ENCODE data around the gene PTGS1. TPM values are rescaled to one million over a fixed set of nuclear protein-coding genes. Genes with fewer than 3 reads are reported as not detected.
"Not testable (repeated sequence)": the region's sequence is repeated elsewhere in the genome, so short reads cannot be mapped to it uniquely, and the experiment has no call there.

The PTGS1 gene
- total RNA-seq (10 to 100 TPM; 11.7 to 29.2 (median 22.6) TPM), polyA plus RNA-seq (4.5 TPM)
- long read RNA-seq, donor 1, full-length matches to known transcripts = 20 of 31 reads
- long read RNA-seq, donor 1, partial matches to known transcripts = 8 of 31 reads
- long read RNA-seq, donor 1, other reads (novel, unspliced or antisense) = 3 of 31 reads
- long read RNA-seq, donor 2, full-length matches to known transcripts = 5 of 11 reads
- long read RNA-seq, donor 2, partial matches to known transcripts = 5 of 11 reads
- long read RNA-seq, donor 2, other reads (novel, unspliced or antisense) = 1 of 11 reads
- long read RNA-seq, donor 3, full-length matches to known transcripts = 45 of 100 reads
- long read RNA-seq, donor 3, partial matches to known transcripts = 33 of 100 reads
- long read RNA-seq, donor 3, other reads (novel, unspliced or antisense) = 22 of 100 reads
- long read RNA-seq, donor 4, full-length matches to known transcripts = 16 of 24 reads
- long read RNA-seq, donor 4, partial matches to known transcripts = 4 of 24 reads
- long read RNA-seq, donor 4, other reads (novel, unspliced or antisense) = 4 of 24 reads

DNA sequence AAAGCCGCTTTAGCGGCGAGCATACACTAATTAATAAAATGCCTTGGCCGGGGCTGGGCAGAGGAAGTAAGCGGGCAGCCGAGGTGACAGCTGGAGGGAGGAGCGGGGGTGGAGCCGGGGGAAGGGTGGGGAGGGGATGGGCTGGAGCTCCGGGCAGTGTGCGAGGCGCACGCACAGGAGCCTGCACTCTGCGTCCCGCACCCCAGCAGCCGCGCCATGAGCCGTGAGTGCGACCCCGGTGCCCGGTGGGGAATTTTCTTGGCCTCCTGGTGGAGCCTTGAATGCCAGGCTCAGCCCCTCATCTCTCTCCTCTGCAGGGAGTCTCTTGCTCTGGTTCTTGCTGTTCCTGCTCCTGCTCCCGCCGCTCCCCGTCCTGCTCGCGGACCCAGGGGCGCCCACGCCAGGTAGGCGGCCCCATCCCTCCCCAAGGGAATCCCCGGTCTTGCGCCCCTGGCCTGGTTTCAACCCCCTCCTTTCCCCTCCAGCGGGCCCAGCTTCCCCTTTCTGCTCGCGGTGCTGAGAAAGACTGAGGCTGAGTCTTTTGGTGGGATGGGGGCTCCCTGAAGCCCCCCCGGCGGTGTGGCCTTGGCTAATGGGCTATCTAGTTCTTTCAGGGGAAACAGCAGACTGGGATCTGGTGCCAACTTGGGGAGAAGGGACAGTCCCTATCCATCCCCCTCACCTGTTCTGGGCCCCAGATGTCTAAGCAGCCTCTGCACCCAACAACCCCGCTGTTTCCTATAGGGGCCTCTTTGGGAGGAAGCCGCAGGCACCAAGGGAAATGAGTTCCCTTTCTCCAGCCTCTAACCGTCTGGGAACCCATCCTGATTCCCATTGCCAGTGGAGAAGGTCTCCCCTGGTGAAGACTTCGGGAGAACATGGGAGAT lies at the start of gene PTGS1:
TSS of gene PTGS1 (plus strand) at position 156 of the 887 bp plus-strand sequence. CDS start at position 217, 61 bp downstream.
- no peaks in the 10 kb centered on the region for H3K27me3 ChIP-seq (ENCODE audit: control insufficient read depth, insufficient read depth)
- no peaks in the 10 kb centered on the region for H3K4me1 ChIP-seq (ENCODE audit: control insufficient read depth, insufficient read depth, low read length)
- intact Hi-C loops (cut with DNase I) = loop anchor here in 1 of 4 donors (10.0 kb wide), 1 partner anchor 84 kb away; no protein-coding TSS in a partner anchor
- 6% methylated on average over 39 of the region's 39 CpGs for WGBS
- H3K27ac ChIP-seq (ENCODE audit: low read length) = no peak within 1 kb of the TSS
- peak; percentile 65 to 85 (median 85) for DNase-seq
- ATAC-seq = peak; percentile 76 to 80
- no peaks in the 10 kb centered on the region for H3K9me3 ChIP-seq (ENCODE audit: control insufficient read depth, low read length)
- peak within 1 kb of the TSS; percentile 38 for H3K4me3 ChIP-seq (ENCODE audit: low read length)

DNA sequence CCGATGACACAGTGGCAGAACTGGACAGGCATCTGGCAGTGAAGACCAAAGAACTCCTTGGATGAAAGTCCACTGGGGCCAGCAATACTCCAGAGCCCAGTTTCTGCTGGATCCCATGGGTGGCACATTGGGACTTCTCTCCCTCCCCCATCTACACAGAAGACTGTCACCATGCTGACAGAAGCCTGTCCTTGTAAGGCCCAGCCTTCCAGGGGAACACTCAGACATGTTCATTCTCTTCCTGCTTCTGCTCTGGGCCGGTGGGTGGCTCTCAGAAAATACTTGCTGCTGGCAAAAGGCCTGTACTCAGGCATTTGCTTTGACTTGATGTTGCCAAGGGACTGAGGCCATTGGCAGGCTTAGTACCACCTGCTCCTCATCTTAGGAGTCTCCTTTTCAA lies 48.3 kb upstream of the PTGS1 start:
- no peak overlapping the region for H3K4me3 ChIP-seq (ENCODE audit: low read length)
- no peaks in the 10 kb centered on the region for H3K9me3 ChIP-seq (ENCODE audit: control insufficient read depth, low read length)
- no peaks in the 10 kb centered on the region for H3K4me1 ChIP-seq (ENCODE audit: control insufficient read depth, insufficient read depth, low read length)
- H3K27ac ChIP-seq (ENCODE audit: low read length) = no peak overlapping the region
- 79% methylated on average over 2 of the region's 2 CpGs for WGBS
- no peaks in the 10 kb centered on the region for H3K27me3 ChIP-seq (ENCODE audit: control insufficient read depth, insufficient read depth)
- DNase-seq (no peak), ATAC-seq (no peak)
- intact Hi-C loops (cut with DNase I) = no loop called here

DNA sequence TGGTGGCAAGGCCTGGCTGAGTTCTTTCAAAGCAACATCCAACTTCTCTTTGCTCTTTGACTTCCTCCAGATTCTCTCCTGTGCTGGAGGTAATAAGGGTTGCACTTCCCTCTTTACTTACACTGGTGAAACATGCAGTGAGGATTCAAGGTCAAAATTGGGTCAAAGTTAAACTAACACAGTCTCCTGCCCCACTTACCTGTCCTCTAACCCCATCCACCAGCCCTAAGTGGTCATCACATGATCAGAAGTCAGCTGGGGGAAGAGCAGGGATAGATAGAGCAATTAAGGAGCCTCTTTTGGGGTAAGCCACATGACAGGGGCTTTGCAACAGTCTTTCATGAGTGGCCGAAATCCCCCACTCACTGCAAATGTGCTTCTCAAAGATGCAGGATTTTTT lies 46.2 kb upstream of the PTGS1 start:
- 71% methylated on average over 1 of the region's 1 CpG for WGBS
- intact Hi-C loops (cut with DNase I) = not testable (repeated sequence)

DNA sequence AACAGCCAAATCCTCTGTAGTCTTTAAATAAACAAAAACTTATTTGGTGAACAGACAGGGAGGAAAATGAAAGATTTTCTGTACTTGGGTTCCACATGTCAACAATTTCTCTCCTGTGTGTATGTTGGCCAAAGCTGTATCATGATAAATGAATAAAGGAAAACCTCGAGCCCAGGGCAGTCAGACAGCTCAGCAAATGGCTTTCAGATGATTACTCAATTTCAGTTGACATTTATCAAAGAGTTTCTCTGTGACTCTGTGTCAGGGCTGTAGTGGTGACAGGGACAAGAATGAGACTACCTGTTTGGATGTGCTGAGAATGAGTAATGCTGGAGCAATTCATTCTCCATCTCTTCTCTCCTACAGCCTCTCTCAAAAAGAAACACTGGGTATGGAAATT lies 45.7 kb upstream of the PTGS1 start:
- H3K9me3 ChIP-seq (ENCODE audit: control insufficient read depth, low read length) = no peaks in the 10 kb centered on the region
- intact Hi-C loops (cut with DNase I) = no loop called here
- no peak overlapping the region for H3K4me3 ChIP-seq (ENCODE audit: low read length)
- no peak overlapping the region for H3K27ac ChIP-seq (ENCODE audit: low read length)
- 35% methylated on average over 1 of the region's 1 CpG for WGBS
- no peaks in the 10 kb centered on the region for H3K27me3 ChIP-seq (ENCODE audit: control insufficient read depth, insufficient read depth)
- DNase-seq (no peak), ATAC-seq (peak in 1 of 2 donors; percentile 55)
- H3K4me1 ChIP-seq (ENCODE audit: control insufficient read depth, insufficient read depth, low read length) = peaks cover 6% of the 10 kb centered on the region

More for the DNA sequence above, 46.2 kb upstream of the PTGS1 start:
- H3K4me1 ChIP-seq (ENCODE audit: control insufficient read depth, insufficient read depth, low read length); ATAC-seq; H3K9me3 ChIP-seq (ENCODE audit: control insufficient read depth, low read length); H3K27ac ChIP-seq (ENCODE audit: low read length); H3K4me3 ChIP-seq (ENCODE audit: low read length); H3K27me3 ChIP-seq (ENCODE audit: control insufficient read depth, insufficient read depth); DNase-seq: not testable (repeated sequence)

DNA sequence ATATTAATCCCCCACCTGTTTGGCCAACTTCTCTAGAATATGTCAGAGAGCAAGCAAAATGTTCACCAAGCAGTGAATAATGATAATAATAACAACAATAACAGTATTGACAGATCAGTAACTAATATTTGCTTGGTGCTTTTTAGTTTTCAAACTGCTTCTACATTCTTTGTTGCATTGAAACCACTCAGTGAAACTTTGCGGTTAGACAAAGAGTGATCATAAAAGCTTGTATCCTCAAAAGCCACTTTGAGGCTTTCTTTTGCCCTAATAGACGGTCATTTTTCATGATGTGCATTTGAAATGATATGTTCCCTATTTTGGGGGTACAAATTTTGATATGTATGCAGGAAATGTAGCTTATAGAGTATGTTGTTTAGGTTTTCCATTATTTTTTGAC lies 43.6 kb upstream of the PTGS1 start:
- no peaks in the 10 kb centered on the region for H3K9me3 ChIP-seq (ENCODE audit: control insufficient read depth, low read length)
- intact Hi-C loops (cut with DNase I) = no loop called here
- 96% methylated on average over 2 of the region's 2 CpGs for WGBS
- peaks cover 6% of the 10 kb centered on the region for H3K4me1 ChIP-seq (ENCODE audit: control insufficient read depth, insufficient read depth, low read length)
- DNase-seq = no peak
- H3K27ac ChIP-seq (ENCODE audit: low read length) = no peak overlapping the region
- no peak overlapping the region for H3K4me3 ChIP-seq (ENCODE audit: low read length)
- ATAC-seq = no peak
- no peaks in the 10 kb centered on the region for H3K27me3 ChIP-seq (ENCODE audit: control insufficient read depth, insufficient read depth)

DNA sequence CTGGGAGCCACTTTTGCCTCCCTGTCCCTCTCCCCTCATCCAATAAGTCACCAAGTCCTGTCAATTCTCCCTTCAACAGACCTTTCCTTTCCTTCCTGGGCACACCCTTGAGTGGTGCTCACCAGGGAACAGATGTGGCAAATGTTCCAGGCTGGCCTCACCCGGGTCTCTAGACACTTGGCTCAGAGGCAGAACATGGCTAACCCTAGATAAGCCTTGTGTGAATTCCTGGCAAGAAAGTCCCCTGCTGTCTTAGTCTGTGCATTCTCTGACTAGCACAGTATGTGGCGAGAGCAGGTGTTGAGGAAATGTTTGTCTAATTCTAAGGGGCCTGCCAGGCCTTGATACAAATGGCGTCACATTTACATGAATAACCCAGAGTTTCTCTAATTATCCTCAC lies 41.2 kb upstream of the PTGS1 start:
- whole genome bisulfite sequencing = 58% methylated on average over 3 of the region's 3 CpGs
- Histone ChIP-seq H3K27me3 (ENCODE audit: control insufficient read depth, insufficient read depth) (no peaks in the 10 kb centered on the region), H3K4me3 (ENCODE audit: low read length) (no peak overlapping the region), H3K27ac (ENCODE audit: low read length) (no peak overlapping the region), H3K9me3 (ENCODE audit: control insufficient read depth, low read length) (no peaks in the 10 kb centered on the region), H3K4me1 (ENCODE audit: control insufficient read depth, insufficient read depth, low read length) (peaks cover 6% of the 10 kb centered on the region)
- DNase-seq (no peak), ATAC-seq (peak; percentile 15 to 34)
- intact Hi-C loops (cut with DNase I) = no loop called here

DNA sequence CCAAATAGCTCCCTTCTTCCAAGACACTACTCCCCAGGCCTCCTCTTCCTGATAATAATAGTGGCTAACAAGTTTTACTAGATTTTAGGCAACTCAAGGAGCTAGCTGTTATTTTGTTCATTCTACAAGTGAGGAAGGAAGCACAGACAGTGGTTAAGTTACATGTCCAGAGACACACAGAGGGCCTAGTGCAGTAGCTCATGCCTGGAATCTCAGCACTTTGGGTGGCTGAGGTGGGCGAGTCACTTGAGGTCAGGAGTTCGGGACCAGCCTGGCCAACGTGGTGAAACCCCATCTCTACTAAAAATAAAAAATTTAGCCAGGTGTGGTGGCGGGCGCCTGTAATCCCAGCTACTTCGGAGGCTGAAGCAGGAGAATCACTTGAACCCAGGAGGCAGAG lies 40.4 kb upstream of the PTGS1 start:
- H3K27me3 ChIP-seq (ENCODE audit: control insufficient read depth, insufficient read depth); ATAC-seq; H3K9me3 ChIP-seq (ENCODE audit: control insufficient read depth, low read length); intact Hi-C loops (cut with DNase I); H3K4me3 ChIP-seq (ENCODE audit: low read length); H3K27ac ChIP-seq (ENCODE audit: low read length); H3K4me1 ChIP-seq (ENCODE audit: control insufficient read depth, insufficient read depth, low read length); DNase-seq: not testable (repeated sequence)
- WGBS = 89% methylated on average over 6 of the region's 6 CpGs

DNA sequence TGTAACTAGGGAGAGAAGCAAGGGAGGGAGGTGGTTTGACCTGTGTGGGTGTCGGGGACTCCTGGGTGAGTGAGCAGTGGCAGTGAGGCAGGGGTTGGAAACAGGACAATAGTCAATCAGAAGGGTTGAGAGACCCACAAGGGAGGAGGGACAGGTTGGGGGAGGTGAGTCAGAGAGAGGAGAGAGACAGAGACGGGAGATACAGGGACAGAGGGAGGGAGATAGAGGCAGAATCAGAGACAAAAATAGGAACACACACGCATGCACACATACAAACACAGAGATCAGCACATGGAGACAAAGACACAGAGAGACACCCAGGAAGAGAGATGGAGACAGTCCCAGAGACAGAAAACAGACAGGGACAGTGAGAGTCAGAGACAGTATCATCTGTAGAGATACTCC lies 39.3 kb upstream of the PTGS1 start:
- ATAC-seq = peak in 1 of 2 donors; percentile 12
- peaks cover 6% of the 10 kb centered on the region for H3K4me1 ChIP-seq (ENCODE audit: control insufficient read depth, insufficient read depth, low read length)
- H3K27me3 ChIP-seq (ENCODE audit: control insufficient read depth, insufficient read depth) = no peaks in the 10 kb centered on the region
- H3K9me3 ChIP-seq (ENCODE audit: control insufficient read depth, low read length) = no peaks in the 10 kb centered on the region
- WGBS = 71% methylated on average over 3 of the region's 3 CpGs
- H3K27ac ChIP-seq (ENCODE audit: low read length) = no peak overlapping the region
- intact Hi-C loops (cut with DNase I) = no loop called here
- H3K4me3 ChIP-seq (ENCODE audit: low read length) = no peak overlapping the region
- no peak for DNase-seq

DNA sequence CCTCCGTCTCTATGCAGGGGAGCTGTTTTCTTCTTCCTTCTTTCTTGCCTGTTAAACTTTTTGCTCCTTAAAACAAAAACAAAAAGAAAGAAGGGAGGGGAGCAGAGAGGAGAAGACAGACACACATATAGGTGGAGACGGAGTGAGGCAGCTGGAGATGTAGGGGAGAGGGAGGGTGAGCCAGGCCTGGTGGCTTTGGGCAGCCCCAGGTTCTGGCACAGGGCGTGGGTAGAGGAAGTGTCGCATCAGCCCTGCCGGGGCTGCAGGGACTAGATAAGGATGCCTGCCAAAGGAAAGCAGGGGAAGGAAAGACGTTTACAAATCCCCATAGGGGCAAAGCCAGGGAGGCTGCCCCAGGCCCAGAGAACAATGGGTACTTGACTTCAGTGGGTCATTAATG lies 38.7 kb upstream of the PTGS1 start:
- Histone ChIP-seq H3K4me3 (ENCODE audit: low read length) (no peak overlapping the region), H3K27ac (ENCODE audit: low read length) (no peak overlapping the region), H3K27me3 (ENCODE audit: control insufficient read depth, insufficient read depth) (no peaks in the 10 kb centered on the region), H3K9me3 (ENCODE audit: control insufficient read depth, low read length) (no peaks in the 10 kb centered on the region), H3K4me1 (ENCODE audit: control insufficient read depth, insufficient read depth, low read length) (peaks cover 6% of the 10 kb centered on the region)
- 26% methylated on average over 6 of the region's 6 CpGs for WGBS
- peak; percentile 48 to 73 (median 69) for DNase-seq
- peak; percentile 81 to 87 for ATAC-seq
- intact Hi-C loops (cut with DNase I) = no loop called here

DNA sequence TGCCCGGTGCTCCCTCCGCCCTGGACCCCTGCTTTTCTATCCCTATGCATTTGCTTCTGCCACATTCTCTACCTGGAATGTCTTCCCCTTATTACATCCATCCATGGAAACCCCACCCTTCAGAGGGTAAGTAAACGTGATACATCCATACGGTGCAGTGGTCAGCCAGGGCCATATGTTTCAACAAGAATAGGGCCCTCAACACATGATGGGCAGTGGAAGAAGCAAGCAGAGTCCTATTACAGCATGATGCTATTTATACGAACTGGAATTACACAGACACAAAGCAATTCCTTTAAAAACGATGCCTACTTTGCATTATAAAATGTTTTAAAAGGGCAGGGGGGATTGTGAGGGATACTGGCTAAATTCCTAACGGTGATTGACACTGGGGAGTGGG lies 38.2 kb upstream of the PTGS1 start:
- intact Hi-C loops (cut with DNase I) = no loop called here
- WGBS = 61% methylated on average over 7 of the region's 7 CpGs
- Histone ChIP-seq H3K4me1 (ENCODE audit: control insufficient read depth, insufficient read depth, low read length) (peaks cover 6% of the 10 kb centered on the region), H3K9me3 (ENCODE audit: control insufficient read depth, low read length) (no peaks in the 10 kb centered on the region), H3K4me3 (ENCODE audit: low read length) (no peak overlapping the region), H3K27ac (ENCODE audit: low read length) (no peak overlapping the region), H3K27me3 (ENCODE audit: control insufficient read depth, insufficient read depth) (no peaks in the 10 kb centered on the region)
- DNase-seq (no peak), ATAC-seq (no peak)

All from right cardiac atrium (tissue), 5 donors.